Spleen (tissue), 11 donors: Measurements from ENCODE around the gene DUSP10. TPM values are rescaled to one million over a fixed set of nuclear protein-coding genes. Genes with fewer than 3 reads are reported as not detected.

ENCODE experiments used
- DNase-seq: peaks from one replicate; pipeline ENCODE4 v3.0.0-alpha.2; 2020
- H3K27ac ChIP-seq, 8 donors: fragments of 200-600 bp; sonication (generic) in 7 of 8; 1 replicate in 4 of 8; 2 replicates in 4 of 8; pipeline versions ENCODE4 v1.5.0 to v1.8.0; 2016 to 2021; ENCODE audit warnings: inconsistent platforms in 4 of 8, mild to moderate bottlenecking in 4 of 8, moderate library complexity in 1 of 8
- H3K27me3 ChIP-seq, 7 donors: fragments of 200-600 bp; sonication (generic) in 6 of 7; replicated peaks in 1 of 7; 1 replicate in 4 of 7; 2 replicates in 3 of 7; pipeline versions ENCODE4 v1.5.0 to v1.8.0; 2016 to 2021; ENCODE audit warnings: inconsistent platforms in 3 of 7, mild to moderate bottlenecking in 1 of 7
- H3K36me3 ChIP-seq, 6 donors: fragments of 200-600 bp; sonication (generic) in 5 of 6; 1 replicate in 4 of 6; 2 replicates in 2 of 6; pipeline versions ENCODE4 v1.5.0 to v1.8.0; 2016 to 2021; ENCODE audit warnings: inconsistent platforms in 2 of 6
- H3K4me1 ChIP-seq, 6 donors: fragments of 200-600 bp; sonication (generic) in 5 of 6; 1 replicate in 3 of 6; 2 replicates in 3 of 6; pipeline versions ENCODE4 v1.5.0 to v1.8.0; 2016 to 2021; ENCODE audit warnings: inconsistent platforms in 3 of 6
- H3K4me3 ChIP-seq, 8 donors: fragments of 200-600 bp; sonication (generic) in 7 of 8; 1 replicate in 4 of 8; 2 replicates in 4 of 8; pipeline versions ENCODE4 v1.5.0 to v1.8.0; 2016 to 2021; ENCODE audit warnings: inconsistent platforms in 4 of 8, mild to moderate bottlenecking in 4 of 8, moderate library complexity in 2 of 8
- H3K9me3 ChIP-seq, 8 donors: fragments of 200-600 bp; sonication (generic) in 7 of 8; 1 replicate in 4 of 8; 2 replicates in 4 of 8; pipeline versions ENCODE4 v1.5.0 to v1.8.0; 2016 to 2021; ENCODE audit warnings: inconsistent platforms in 4 of 8
- CTCF ChIP-seq, 11 experiments: fragments of 200-600 bp in 7 of 11; fragments of 450-650 bp in 4 of 11; sonication (generic) in 4 of 11; IDR thresholded peaks in 8 of 11; conservative IDR thresholded peaks in 3 of 11; 1 replicate in 7 of 11; 2 replicates in 4 of 11; pipeline versions ENCODE4 v1.4.0 to v1.8.0; 2016 to 2021; ENCODE audit warnings: antibody characterized with exemption in 11 of 11, inconsistent platforms in 4 of 11, mild to moderate bottlenecking in 1 of 11
- POLR2A ChIP-seq, 3 donors: fragments of 450-650 bp; IDR thresholded peaks; one replicate each; pipeline ENCODE4 v1.5.1; 2017; ENCODE audit warnings: antibody characterized with exemption in 3 of 3, mild to moderate bottlenecking in 1 of 3
- POLR2AphosphoS5 ChIP-seq, 3 donors: sonication (generic); formaldehyde crosslinking; IDR thresholded peaks; one replicate each; pipeline ENCODE4 v1.5.1; 2017; ENCODE audit warnings: antibody characterized with exemption in 3 of 3
- WGBS, 5 donors: extraction: QIAGEN DNeasy Blood & Tissue Kit in 3 of 5; methylation state at CpG; one replicate each; pipeline versions ENCODE4 v1.1.5 to v1.1.7; 2013 to 2018; 5-methylcytosine and 5-hydroxymethylcytosine counted together
- intact Hi-C: fragments of 100-400 bp; cut with DNase I; formaldehyde crosslinking; loops from one replicate; pipeline ENCODE4 v1.15.0; 2023; ENCODE audit warnings: low total_unique reads
- polyA plus RNA-seq, 3 donors: library from polyadenylated mRNA; stranded (reverse); fragments of 200-250 nt; gene quantifications; one replicate each; pipeline ENCODE4 v1.2.1, GENCODE V29; 2013
- total RNA-seq, 7 donors: library from RNA; depleted of rRNA in 3 of 7; stranded (reverse); fragments of >200 nt in 3 of 7; fragmentation: NEBNext Ultra II Directional in 4 of 7; extraction: Animal tissue kit (Norgen Biotek cat#: 25700) in 4 of 7; gene quantifications; one replicate each; pipeline versions ENCODE4 v1.1.0 to v1.2.1, GENCODE V29; 2016 to 2021
- donor health status: healthy with polysubstance abuse.
- donor health status: DM: no; HTN: no; CAD: no; lungs with moderate emphysema.
- donor health status: DM: no; HTN: no; CAD: no.
- donor health status: Bipolar disorder and iron deficiency.
- donor health status: healthy.
- donor health status: DM: no; HTN: no; CAD: no.
- donor health status: DM: yes; HTN: yes; CAD: no.

Gene DUSP10
- total and polyA plus RNA-seq, 10 donors: 3.4 to 11.9 (median 7.4) TPM

DNA sequence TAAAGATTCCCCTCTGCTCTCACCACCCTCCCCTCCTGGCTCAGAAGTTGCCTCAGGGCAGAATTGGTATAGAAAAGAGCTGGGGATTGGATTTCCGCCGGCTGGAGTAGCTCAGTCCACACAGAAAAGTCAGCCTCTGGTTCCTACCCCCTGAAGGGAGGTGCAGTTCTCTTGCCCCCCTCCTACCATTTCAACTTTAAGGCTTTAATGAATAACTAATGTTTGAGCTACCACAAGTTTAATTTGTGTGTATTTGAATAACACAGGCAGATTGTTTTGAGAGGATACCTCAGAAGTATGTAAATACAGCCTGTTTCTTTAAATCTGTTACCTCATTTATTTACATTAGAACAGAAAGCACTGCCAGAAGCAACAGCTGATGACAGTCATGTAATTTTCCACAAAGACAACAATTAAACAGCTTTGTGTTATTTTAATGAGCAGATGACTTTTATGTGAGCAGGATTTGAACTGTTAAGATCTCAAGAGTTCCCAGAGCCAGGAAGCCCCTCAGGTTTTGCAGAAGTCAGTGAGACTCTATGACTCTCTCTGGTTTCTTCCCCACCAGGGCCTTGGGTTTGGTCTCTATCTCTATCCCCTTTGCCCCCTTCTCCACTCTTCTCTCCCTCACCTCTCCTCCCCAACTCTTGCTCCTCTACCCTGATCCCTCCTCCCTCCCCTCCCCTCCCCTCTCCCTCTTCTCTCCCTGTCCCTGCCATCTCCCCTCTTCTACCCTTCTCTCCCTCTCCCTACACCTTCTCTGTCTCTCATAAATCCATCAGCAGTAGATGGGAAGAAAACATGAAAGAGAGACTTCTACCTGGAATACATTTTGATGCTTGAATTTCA lies 26.3 kb downstream of the DUSP10 start:
- Histone ChIP-seq H3K4me1 (peaks cover 0 to 93% (median 34%) of the 10 kb centered on the region in 6 donors), H3K27me3 (no peaks in the 10 kb centered on the region), H3K4me3 (no peak overlapping the region), H3K9me3 (no peaks in the 10 kb centered on the region), H3K27ac (no peak overlapping the region), H3K36me3 (no peaks in the 10 kb centered on the region)
- no peak for TF ChIP-seq CTCF (IDR thresholded peaks at IDR 0.05 in 8 of 11, conservative IDR thresholded peaks at IDR 0.05 in 3 of 11)
- TF ChIP-seq POLR2A (IDR thresholded peaks at IDR 0.05): no peak
- no peak for TF ChIP-seq POLR2AphosphoS5 (IDR thresholded peaks at IDR 0.05)
- no peak for DNase-seq
- WGBS, 5 donors: 77 to 91% (median 89%) methylated on average over 2 of the region's 2 CpGs
- intact Hi-C loops: no loop called here

- no peaks in the 10 kb centered on the region for H3K36me3 ChIP-seq
- TF ChIP-seq POLR2A (IDR thresholded peaks at IDR 0.05) (no peak), POLR2AphosphoS5 (IDR thresholded peaks at IDR 0.05) (no peak), CTCF (IDR thresholded peaks at IDR 0.05 in 8 of 11, conservative IDR thresholded peaks at IDR 0.05 in 3 of 11) (no peak)
- peaks cover 0 to 96% (median 32%) of the 10 kb centered on the region in 6 donors for H3K4me1 ChIP-seq
- no peak overlapping the region for H3K4me3 ChIP-seq
- no peaks in the 10 kb centered on the region for H3K9me3 ChIP-seq
- WGBS, 5 donors: 86 to 91% (median 89%) methylated on average over 16 of the region's 16 CpGs
- H3K27me3 ChIP-seq: no peaks in the 10 kb centered on the region
- DNase-seq: no peak
- intact Hi-C loops: no loop called here
- no peak overlapping the region for H3K27ac ChIP-seq
These were observed 27.4 kb downstream of the DUSP10 start for GRCh38 chr1:221714227-221715152.

DNA sequence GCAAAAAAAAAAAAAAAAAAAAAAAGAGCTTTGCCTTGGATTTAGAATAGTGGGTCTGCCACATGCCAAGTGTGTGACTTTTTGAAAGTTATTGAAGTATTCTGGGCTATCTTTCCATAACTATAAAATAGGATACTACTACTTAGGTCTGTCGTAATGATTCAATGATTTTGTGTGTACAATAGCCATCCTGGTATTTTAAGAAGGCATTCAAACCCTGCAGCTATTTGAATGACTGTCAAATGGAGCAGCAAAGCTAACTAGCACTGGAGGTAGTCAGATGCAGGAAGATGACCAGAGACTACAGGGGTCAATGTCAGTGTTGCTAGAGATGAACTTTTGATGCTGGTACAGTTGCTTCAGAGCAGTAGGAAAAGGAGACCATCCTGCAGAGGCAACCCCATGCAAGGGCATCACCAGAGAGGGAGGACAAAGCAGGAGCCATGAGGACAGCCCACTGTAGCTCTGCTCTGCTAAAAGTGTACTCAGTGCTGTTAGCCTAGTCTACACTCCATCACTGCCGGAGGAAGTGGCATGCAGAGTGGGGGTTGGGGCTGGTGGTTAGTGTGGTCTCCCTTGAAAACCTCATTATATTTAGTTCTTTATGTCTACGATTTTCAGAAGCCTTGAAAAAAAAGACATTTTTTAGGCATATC lies 29.0 kb downstream of the DUSP10 start:
- 41 to 54% (median 49%) methylated on average over 3 of the region's 3 CpGs for WGBS, 5 donors
- peak; percentile 87 for DNase-seq
- TF ChIP-seq CTCF (IDR thresholded peaks at IDR 0.05 in 8 of 11, conservative IDR thresholded peaks at IDR 0.05 in 3 of 11) (no peak), POLR2AphosphoS5 (IDR thresholded peaks at IDR 0.05) (peak in 1 of 3 donors; percentile 70)
- Histone ChIP-seq H3K9me3 (no peaks in the 10 kb centered on the region), H3K27me3 (no peaks in the 10 kb centered on the region), H3K27ac (peak overlapping the region in 6 of 8 donors; percentile 2 to 80 (median 48)), H3K36me3 (no peaks in the 10 kb centered on the region), H3K4me3 (no peak overlapping the region), H3K4me1 (peaks cover 0 to 97% (median 31%) of the 10 kb centered on the region in 6 donors)
- intact Hi-C loops: no loop called here
